Panc1 (cell line): ENCODE results near the gene LDLRAD4. TPM values are rescaled to one million over a fixed set of nuclear protein-coding genes. Genes with fewer than 3 reads are reported as not detected.

ENCODE experiments used
- ATAC-seq: fragments of 200-7000 bp; cut with Tn5 transposase; 2 replicates; pipeline ENCODE4 v1.9.1; 2020; ENCODE audit warnings: mild to moderate bottlenecking, moderate library complexity
- BruUV-seq: library from RNA; stranded (reverse); fragments of 400-500 nt; replicated peaks from 2 replicates; lab custom pipeline; 2021; lab: Mats Ljungman, UMichigan
- CTCF ChIA-PET: fragments of 300-600 bp; sonication (Branson Sonifier 250); formaldehyde crosslinking; loops from one replicate; lab custom pipeline; 2022; ENCODE audit warnings: antibody characterized with exemption; lab: Charles Lee
- POLR2A ChIA-PET: fragments of 300-600 bp; sonication (Branson Sonifier 250); formaldehyde crosslinking; loops from one replicate; lab custom pipeline; 2022; ENCODE audit warnings: antibody characterized with exemption; lab: Charles Lee
- DNase-seq: peaks from one replicate; pipeline ENCODE4 v3.0.0-alpha.2; 2010; ENCODE audit warnings: low read depth, low spot score
- H3K27ac ChIP-seq: 2 replicates; pipeline ENCODE4 v1.5.1; 2011; ENCODE audit warnings: mild to moderate bottlenecking, low read length, inconsistent platforms
- H3K27me3 ChIP-seq: fragments of 200-500 bp; sonication (Bioruptor generic); 2 replicates; pipeline ENCODE4 v1.6.0; 2014; ENCODE audit warnings: low read length, inconsistent platforms; ENCODE audit not compliant: control insufficient read depth, insufficient read depth
- H3K36me3 ChIP-seq: fragments of 200-500 bp; sonication (Bioruptor generic); 2 replicates; pipeline ENCODE4 v1.5.1; 2014; ENCODE audit warnings: inconsistent platforms, mild to moderate bottlenecking, low read length, moderate library complexity; ENCODE audit not compliant: control insufficient read depth, insufficient read depth
- H3K4me1 ChIP-seq: 2 replicates; pipeline ENCODE4 v1.5.1; 2011; ENCODE audit warnings: inconsistent platforms, mild to moderate bottlenecking, low read length, moderate library complexity; ENCODE audit not compliant: control insufficient read depth, insufficient read depth
- H3K4me3 ChIP-seq, 2 experiments: 2 replicates each; pipeline ENCODE4 v1.5.1; 2011 to 2012; ENCODE audit warnings: low read depth in 2 of 2, low read length in 2 of 2, mild to moderate bottlenecking in 2 of 2, inconsistent platforms in 1 of 2, moderate library complexity in 1 of 2
- H3K9me3 ChIP-seq: fragments of 200-500 bp; sonication (Bioruptor generic); 2 replicates; pipeline ENCODE4 v1.5.1; 2014; ENCODE audit warnings: low read depth, mild to moderate bottlenecking, inconsistent platforms, low read length, moderate library complexity; ENCODE audit not compliant: control insufficient read depth, insufficient read depth
- CTCF ChIP-seq: fragments of 450-650 bp; IDR thresholded peaks from 2 replicates; pipeline ENCODE4 v1.5.1; 2017; ENCODE audit warnings: mild to moderate bottlenecking
- POLR2AphosphoS5 ChIP-seq: IDR thresholded peaks from 2 replicates; pipeline ENCODE4 v1.6.1; 2012; ENCODE audit warnings: mild to moderate bottlenecking, low read depth, low read length, moderate library complexity
- REST ChIP-seq, 2 experiments: IDR thresholded peaks; 2 replicates each; pipeline ENCODE4 v1.6.1; 2011 to 2012; ENCODE audit warnings: low read depth in 2 of 2, control low read depth in 1 of 2, low read length in 1 of 2, mild to moderate bottlenecking in 1 of 2, moderate library complexity in 1 of 2; ENCODE audit not compliant: insufficient read depth in 1 of 2
- SIN3A ChIP-seq: IDR thresholded peaks from 2 replicates; pipeline ENCODE4 v1.6.1; 2012; ENCODE audit warnings: low read depth, mild to moderate bottlenecking, low read length, moderate library complexity, borderline replicate concordance; ENCODE audit not compliant: insufficient read depth
- TCF7L2 ChIP-seq: IDR thresholded peaks from 2 replicates; pipeline ENCODE4 v1.6.1; 2011; ENCODE audit warnings: mild to moderate bottlenecking, low read depth, low read length, inconsistent platforms
- in situ Hi-C: cut with HindIII; loops from 2 replicates; pipeline ENCODE4 v1.10.0; 2016; ENCODE audit warnings: low sequenced_read_pairs, low pct_unique_long_range_greater_than_20kb
- intact Hi-C: fragments of 100-400 bp; cut with micrococcal nuclease; formaldehyde crosslinking; loops from one replicate; pipeline ENCODE4 v1.10.0; 2022; ENCODE audit not compliant: unreplicated experiment
- total RNA-seq: library from RNA; stranded (reverse); gene quantifications from one replicate; pipeline ENCODE4 v1.2.1, GENCODE V29; 2021; ENCODE audit not compliant: unreplicated experiment

The LDLRAD4 gene
- total RNA-seq, 1 experiment from 2014 or later, result 0.28 TPM

GRCh38 chr18:13615432-13615861, 396.9 kb downstream of the LDLRAD4 start:
- Histone ChIP-seq H3K36me3 (no peaks in the 10 kb centered on the region), H3K27ac (no peak overlapping the region), H3K27me3 (peaks cover 8% of the 10 kb centered on the region; the same call in 1 of the 2 replicates), H3K4me1 (no peaks in the 10 kb centered on the region), H3K9me3 (no peaks in the 10 kb centered on the region), H3K4me3 (no peak overlapping the region)
- no TSS peak for BruUV-seq
- no peak for ATAC-seq
- no peak for TF ChIP-seq TCF7L2
- no peak for TF ChIP-seq REST (IDR thresholded peaks at IDR 0.05; ENCODE audit: insufficient read depth in 1 of 2, low read depth in 2 of 2, low read length in 1 of 2)
- in situ Hi-C loops (no loop called here), intact Hi-C loops (no loop called here)
- CTCF ChIA-PET, result no interaction called here
- no peak for DNase-seq
- POLR2A ChIA-PET, result no interaction called here

GRCh38 chr18:13616041-13616440, 397.5 kb downstream of the LDLRAD4 start:
- BruUV-seq, result no TSS peak
- no peak for TF ChIP-seq REST (IDR thresholded peaks at IDR 0.05; ENCODE audit: insufficient read depth in 1 of 2, low read depth in 2 of 2, low read length in 1 of 2)
- TF ChIP-seq TCF7L2, result no peak
- TF ChIP-seq POLR2AphosphoS5, result no peak
- TF ChIP-seq CTCF, result no peak
- TF ChIP-seq SIN3A, result no peak
- in situ Hi-C loops, result no loop called here
- H3K27me3 ChIP-seq, result peaks cover 5% of the 10 kb centered on the region; the same call in 1 of the 2 replicates
- no peaks in the 10 kb centered on the region for H3K9me3 ChIP-seq
- ATAC-seq (no peak), DNase-seq (no peak)
- ChIA-PET CTCF (interaction anchor here (0.6 kb wide), 1 partner anchor 400 kb away, joined by 3 read pairs; no protein-coding TSS in a partner anchor), POLR2A (no interaction called here)
- H3K36me3 ChIP-seq, result no peaks in the 10 kb centered on the region
- H3K4me1 ChIP-seq, result no peaks in the 10 kb centered on the region
- intact Hi-C loops, result no loop called here
- H3K27ac ChIP-seq, result no peak overlapping the region
- no peak overlapping the region for H3K4me3 ChIP-seq
